Heart left ventricle (tissue), 13 donors: Measurements from ENCODE around the gene HMSD.

Source experiments
- CTCF ChIP-seq, 12 donors: fragments of 200-600 bp; sonication (generic) in 4 of 12; IDR thresholded peaks; one replicate each; pipeline versions ENCODE4 v1.5.0 to v1.8.0; 2018 to 2022; ENCODE audit warnings: antibody characterized with exemption in 12 of 12, mild to moderate bottlenecking in 5 of 12
- POLR2A ChIP-seq, 2 donors: fragments of 450-650 bp; IDR thresholded peaks; one replicate each; pipeline ENCODE4 v1.6.1; 2017; ENCODE audit warnings: antibody characterized with exemption in 2 of 2, mild to moderate bottlenecking in 2 of 2, moderate library complexity in 2 of 2
- donor health status: ischemic (EF 13 %, LVEDD 7.1; RV severe dilation, severe dysfunction).
- donor health status: DM: no; HTN: yes; CAD: no.
- donor health status: DM: no; HTN: no; CAD: no.
- donor health status: ischemic (EF 25% LVEDD 6.9; RV normal size, moderate dysfunction).
- donor health status: ischemic (EF 25% LVEDD 5.7; RV mildly dilated, moderate dysfunction).
- donor health status: ischemic (EF 35%, LVEDD 5.7; RV mildly dilated, moderate dysfunction).
- donor health status: nonischemic (EF 11% LVEDD 7.7; RV severe dilation, severe dysfunction).
- donor health status: DM: yes; HTN: yes; CAD: no.
- donor health status: PGD.
- donor health status: ischemic (EF 29% LVEDD 5.4; RV normal size, mild dysfunction).
- donor health status: nonischemic (EF 23%, LVEDD 6.1; RV moderate dilation, normal function).

GRCh38 chr18:63917817-63918216 is 31.3 kb upstream of the HMSD start:
- TF ChIP-seq POLR2A (IDR thresholded peaks at IDR 0.05) (no peak), CTCF (IDR thresholded peaks at IDR 0.05) (no peak)
